ENCODE results near the gene ADAMTS14. TPM values are rescaled to one million over a fixed set of nuclear protein-coding genes. Genes with fewer than 3 reads are reported as not detected.

The ADAMTS14 gene
- total and polyA plus RNA-seq, 5 donors from 2014 or later = not detected

GRCh38 chr10:70693619-70694335 lies 21.5 kb downstream of the ADAMTS14 start:
- no peaks in the 10 kb centered on the region for H3K4me1 Mint-ChIP-seq
- H3K36me3 Mint-ChIP-seq = no peaks in the 10 kb centered on the region
- H3K27ac Mint-ChIP-seq = no peak overlapping the region
- Histone ChIP-seq H3K4me3 (ENCODE audit: low read depth, low read length) (no peak overlapping the region), H3K27ac (ENCODE audit: insufficient read depth, low read length, poor library complexity, severe bottlenecking) (no peak overlapping the region), H3K36me3 (ENCODE audit: control insufficient read depth, insufficient read depth, low read length) (no peaks in the 10 kb centered on the region), H3K9me3 (ENCODE audit: control insufficient read depth in 2 of 2, low read length in 2 of 2) (no peaks in the 10 kb centered on the region), H3K27me3 (ENCODE audit: control insufficient read depth, insufficient read depth, low read length) (no peaks in the 10 kb centered on the region), H3K4me1 (ENCODE audit: control insufficient read depth, insufficient read depth, low read length, poor library complexity, severe bottlenecking) (no peaks in the 10 kb centered on the region)
- ATAC-seq (ENCODE audit: low read depth in 2 of 2) (no peak), DNase-seq (no peak)
- H3K9me3 Mint-ChIP-seq = peaks cover 0 to 2% (median 0%) of the 10 kb centered on the region in 7 donors
- no peak overlapping the region for H3K4me3 Mint-ChIP-seq
- H3K27me3 Mint-ChIP-seq = peaks cover 7% of the 10 kb centered on the region

DNA sequence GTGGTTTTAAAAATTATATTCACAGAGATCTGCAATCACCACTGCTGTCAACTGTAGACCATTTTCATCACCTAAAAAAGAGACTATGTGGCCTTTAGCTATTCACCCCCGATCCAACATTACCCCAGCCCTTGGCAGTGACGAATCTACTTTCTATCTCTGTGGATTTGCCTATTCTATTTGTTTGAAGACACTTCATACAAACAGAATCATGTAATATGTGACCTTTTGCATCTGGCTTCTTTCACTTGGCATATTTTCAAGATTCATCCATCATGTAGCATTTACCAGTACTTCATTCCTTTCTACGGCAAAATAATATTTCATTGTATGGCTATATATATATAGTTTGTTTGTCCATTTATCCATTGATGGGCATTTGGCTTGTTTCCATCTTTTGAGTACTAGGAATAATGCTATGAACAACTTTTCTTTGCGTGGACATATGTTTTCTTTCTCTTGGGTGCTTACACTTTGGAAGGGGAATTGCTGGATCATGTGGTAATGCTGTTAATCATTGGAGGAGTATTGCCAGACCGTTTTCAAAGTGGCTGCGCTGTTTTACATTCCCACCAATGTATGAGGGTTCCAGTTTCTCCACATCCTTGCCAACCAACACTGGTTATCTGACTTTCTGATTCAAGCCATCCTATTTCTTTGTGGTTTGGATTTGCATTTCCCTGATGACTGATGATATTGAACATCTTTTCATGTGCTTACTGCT lies 22.3 kb downstream of the ADAMTS14 start:
- H3K4me1 ChIP-seq (ENCODE audit: control insufficient read depth, insufficient read depth, low read length, poor library complexity, severe bottlenecking) = no peaks in the 10 kb centered on the region
- no peaks in the 10 kb centered on the region for H3K4me1 Mint-ChIP-seq
- no peaks in the 10 kb centered on the region for H3K9me3 ChIP-seq (ENCODE audit: control insufficient read depth in 2 of 2, low read length in 2 of 2)
- peaks cover 0 to 2% (median 0%) of the 10 kb centered on the region in 7 donors for H3K9me3 Mint-ChIP-seq
- peaks cover 7% of the 10 kb centered on the region for H3K27me3 Mint-ChIP-seq
- no peaks in the 10 kb centered on the region for H3K36me3 ChIP-seq (ENCODE audit: control insufficient read depth, insufficient read depth, low read length)
- no peak overlapping the region for H3K27ac Mint-ChIP-seq
- H3K27me3 ChIP-seq (ENCODE audit: control insufficient read depth, insufficient read depth, low read length) = no peaks in the 10 kb centered on the region
- no peak overlapping the region for H3K4me3 Mint-ChIP-seq
- H3K4me3 ChIP-seq (ENCODE audit: low read depth, low read length) = no peak overlapping the region
- ATAC-seq (ENCODE audit: low read depth in 2 of 2) (no peak), DNase-seq (no peak)
- no peak overlapping the region for H3K27ac ChIP-seq (ENCODE audit: insufficient read depth, low read length, poor library complexity, severe bottlenecking)
- no peaks in the 10 kb centered on the region for H3K36me3 Mint-ChIP-seq

- ATAC-seq (ENCODE audit: low read depth in 2 of 2) (no peak), DNase-seq (no peak)
- Histone ChIP-seq H3K27me3 (ENCODE audit: control insufficient read depth, insufficient read depth, low read length) (no peaks in the 10 kb centered on the region), H3K36me3 (ENCODE audit: control insufficient read depth, insufficient read depth, low read length) (no peaks in the 10 kb centered on the region), H3K4me3 (ENCODE audit: low read depth, low read length) (no peak overlapping the region), H3K4me1 (ENCODE audit: control insufficient read depth, insufficient read depth, low read length, poor library complexity, severe bottlenecking) (no peaks in the 10 kb centered on the region), H3K9me3 (ENCODE audit: control insufficient read depth in 2 of 2, low read length in 2 of 2) (no peaks in the 10 kb centered on the region), H3K27ac (ENCODE audit: insufficient read depth, low read length, poor library complexity, severe bottlenecking) (no peak overlapping the region)
- no peaks in the 10 kb centered on the region for H3K4me1 Mint-ChIP-seq
- H3K9me3 Mint-ChIP-seq = peaks cover 0 to 2% (median 0%) of the 10 kb centered on the region in 7 donors
- H3K36me3 Mint-ChIP-seq = no peaks in the 10 kb centered on the region
- H3K4me3 Mint-ChIP-seq = no peak overlapping the region
- no peak overlapping the region for H3K27ac Mint-ChIP-seq
- H3K27me3 Mint-ChIP-seq = peaks cover 7% of the 10 kb centered on the region
Measured at GRCh38 chr10:70695241-70696030, 23.1 kb downstream of the ADAMTS14 start.

DNA sequence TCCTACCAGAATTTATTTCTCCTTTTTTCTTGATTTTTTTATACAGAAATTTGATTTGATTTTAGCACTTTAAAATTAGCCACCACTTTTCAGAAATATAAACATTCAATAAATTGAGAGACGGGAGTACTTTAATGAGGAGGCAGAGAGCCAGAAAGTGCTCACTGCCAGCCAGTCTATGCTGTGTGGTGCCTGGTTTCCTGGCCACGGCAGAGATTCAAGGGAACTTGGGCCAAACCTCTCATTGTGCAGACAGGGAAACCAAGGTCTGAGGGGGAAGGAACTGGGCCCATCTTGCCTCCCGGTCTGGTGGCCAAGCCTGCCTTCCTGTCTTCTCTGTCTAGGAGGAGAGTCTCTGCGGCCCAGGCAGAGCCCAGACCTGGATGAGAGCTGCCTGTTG lies 25.9 kb downstream of the ADAMTS14 start:
- Mint-ChIP-seq H3K9me3 (peaks cover 0 to 2% (median 0%) of the 10 kb centered on the region in 7 donors), H3K4me1 (no peaks in the 10 kb centered on the region), H3K36me3 (no peaks in the 10 kb centered on the region), H3K4me3 (no peak overlapping the region), H3K27ac (no peak overlapping the region), H3K27me3 (no peaks in the 10 kb centered on the region)
- Histone ChIP-seq H3K4me3 (ENCODE audit: low read depth, low read length) (no peak overlapping the region), H3K27me3 (ENCODE audit: control insufficient read depth, insufficient read depth, low read length) (no peaks in the 10 kb centered on the region), H3K4me1 (ENCODE audit: control insufficient read depth, insufficient read depth, low read length, poor library complexity, severe bottlenecking) (no peaks in the 10 kb centered on the region), H3K36me3 (ENCODE audit: control insufficient read depth, insufficient read depth, low read length) (no peaks in the 10 kb centered on the region), H3K27ac (ENCODE audit: insufficient read depth, low read length, poor library complexity, severe bottlenecking) (no peak overlapping the region), H3K9me3 (ENCODE audit: control insufficient read depth in 2 of 2, low read length in 2 of 2) (no peaks in the 10 kb centered on the region)
- DNase-seq (no peak), ATAC-seq (ENCODE audit: low read depth in 2 of 2) (no peak)

DNA sequence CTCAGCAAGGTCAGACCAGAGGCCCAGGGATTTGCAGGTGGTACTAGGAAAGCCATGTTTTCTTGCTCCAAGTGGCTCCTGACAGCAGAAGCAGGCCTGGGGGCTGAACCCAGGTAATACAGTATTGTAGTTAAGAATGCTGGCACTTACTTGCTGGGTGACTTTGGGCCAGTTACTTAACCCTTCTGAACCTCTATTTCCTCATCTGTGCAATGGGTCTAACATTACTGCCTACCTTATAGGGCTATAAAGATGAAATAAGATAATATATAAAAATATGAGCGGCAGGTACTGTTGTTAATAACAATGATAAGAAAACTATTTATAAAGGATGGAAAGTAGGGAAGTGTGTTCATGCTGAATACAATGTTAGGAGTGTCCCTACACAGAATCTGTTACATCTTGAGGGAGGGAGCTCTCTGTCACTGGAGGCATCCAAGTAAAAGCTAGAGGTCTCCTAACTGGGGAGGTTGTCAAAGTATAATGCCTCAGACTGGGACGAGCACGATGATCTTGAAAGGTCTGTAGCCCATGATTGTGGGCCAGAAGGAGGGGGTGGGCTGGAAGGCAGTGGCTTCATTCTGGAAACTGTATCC lies 26.9 kb downstream of the ADAMTS14 start:
- Mint-ChIP-seq H3K4me3 (no peak overlapping the region), H3K9me3 (peaks cover 0 to 2% (median 0%) of the 10 kb centered on the region in 7 donors), H3K4me1 (no peaks in the 10 kb centered on the region), H3K36me3 (no peaks in the 10 kb centered on the region), H3K27ac (no peak overlapping the region), H3K27me3 (no peaks in the 10 kb centered on the region)
- ATAC-seq (ENCODE audit: low read depth in 2 of 2) (no peak), DNase-seq (no peak)
- H3K9me3 ChIP-seq (ENCODE audit: control insufficient read depth in 2 of 2, low read length in 2 of 2) = no peaks in the 10 kb centered on the region
- no peak overlapping the region for H3K4me3 ChIP-seq (ENCODE audit: low read depth, low read length)
- H3K27me3 ChIP-seq (ENCODE audit: control insufficient read depth, insufficient read depth, low read length) = no peaks in the 10 kb centered on the region
- no peaks in the 10 kb centered on the region for H3K4me1 ChIP-seq (ENCODE audit: control insufficient read depth, insufficient read depth, low read length, poor library complexity, severe bottlenecking)
- H3K36me3 ChIP-seq (ENCODE audit: control insufficient read depth, insufficient read depth, low read length) = no peaks in the 10 kb centered on the region
- H3K27ac ChIP-seq (ENCODE audit: insufficient read depth, low read length, poor library complexity, severe bottlenecking) = no peak overlapping the region

DNA sequence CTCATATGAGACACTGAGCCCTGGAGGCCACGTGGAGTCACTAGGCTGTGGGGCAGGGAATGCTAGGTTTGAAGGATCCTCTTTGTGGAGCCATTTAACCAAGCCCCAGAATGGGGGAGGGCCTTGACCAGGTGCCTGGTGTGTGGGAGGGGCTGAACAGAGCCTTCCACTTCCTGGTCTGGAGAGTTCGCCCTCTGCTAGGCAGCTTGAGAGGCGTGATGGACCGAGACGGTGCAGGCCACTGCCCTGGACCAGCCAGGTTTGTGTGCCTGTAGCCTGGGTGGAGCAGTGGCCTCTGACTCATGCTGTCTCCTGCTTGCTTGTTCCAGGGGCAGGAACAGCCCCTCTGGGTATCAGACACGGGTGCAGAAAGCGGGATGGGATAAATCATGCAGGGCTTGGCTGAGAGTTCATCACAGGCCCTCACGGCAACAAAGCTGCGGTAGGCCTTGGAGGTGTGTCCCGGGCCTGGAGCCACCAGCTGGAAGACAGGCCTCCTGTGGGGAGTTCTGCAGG lies 27.4 kb downstream of the ADAMTS14 start:
- Mint-ChIP-seq H3K9me3 (peaks cover 0 to 2% (median 0%) of the 10 kb centered on the region in 7 donors), H3K4me1 (no peaks in the 10 kb centered on the region), H3K36me3 (no peaks in the 10 kb centered on the region), H3K27ac (no peak overlapping the region), H3K4me3 (no peak overlapping the region), H3K27me3 (no peaks in the 10 kb centered on the region)
- Histone ChIP-seq H3K4me1 (ENCODE audit: control insufficient read depth, insufficient read depth, low read length, poor library complexity, severe bottlenecking) (no peaks in the 10 kb centered on the region), H3K36me3 (ENCODE audit: control insufficient read depth, insufficient read depth, low read length) (no peaks in the 10 kb centered on the region), H3K4me3 (ENCODE audit: low read depth, low read length) (no peak overlapping the region), H3K27ac (ENCODE audit: insufficient read depth, low read length, poor library complexity, severe bottlenecking) (no peak overlapping the region), H3K9me3 (ENCODE audit: control insufficient read depth in 2 of 2, low read length in 2 of 2) (no peaks in the 10 kb centered on the region), H3K27me3 (ENCODE audit: control insufficient read depth, insufficient read depth, low read length) (no peaks in the 10 kb centered on the region)
- DNase-seq (no peak), ATAC-seq (ENCODE audit: low read depth in 2 of 2) (no peak)

GRCh38 chr10:70702190-70702763 lies 30.0 kb downstream of the ADAMTS14 start:
- ATAC-seq (ENCODE audit: low read depth in 2 of 2) (no peak), DNase-seq (no peak)
- no peaks in the 10 kb centered on the region for H3K9me3 ChIP-seq (ENCODE audit: control insufficient read depth in 2 of 2, low read length in 2 of 2)
- H3K4me3 Mint-ChIP-seq = no peak overlapping the region
- H3K27ac Mint-ChIP-seq = no peak overlapping the region
- H3K27me3 Mint-ChIP-seq = no peaks in the 10 kb centered on the region
- H3K9me3 Mint-ChIP-seq = peaks cover 0 to 2% (median 0%) of the 10 kb centered on the region in 7 donors
- H3K4me1 ChIP-seq (ENCODE audit: control insufficient read depth, insufficient read depth, low read length, poor library complexity, severe bottlenecking) = no peaks in the 10 kb centered on the region
- H3K36me3 Mint-ChIP-seq = no peaks in the 10 kb centered on the region
- no peaks in the 10 kb centered on the region for H3K36me3 ChIP-seq (ENCODE audit: control insufficient read depth, insufficient read depth, low read length)
- no peaks in the 10 kb centered on the region for H3K27me3 ChIP-seq (ENCODE audit: control insufficient read depth, insufficient read depth, low read length)
- H3K4me1 Mint-ChIP-seq = no peaks in the 10 kb centered on the region
- no peak overlapping the region for H3K4me3 ChIP-seq (ENCODE audit: low read depth, low read length)
- no peak overlapping the region for H3K27ac ChIP-seq (ENCODE audit: insufficient read depth, low read length, poor library complexity, severe bottlenecking)

Data from CD4-positive, CD25-positive, alpha-beta regulatory T cell (primary cell).